HEK293T (cell line): ENCODE results near the gene PIP5K1B.

Experiments used
- CTCF ChIA-PET: fragments of 350-600 bp; formaldehyde crosslinking; extraction: SDS; loops from one replicate; lab custom pipeline; 2021; ENCODE audit warnings: antibody characterized with exemption, inconsistent platforms; lab: Yijun Ruan, JAX
- POLR2A ChIA-PET: fragments of 350-600 bp; formaldehyde crosslinking; extraction: SDS; loops from one replicate; lab custom pipeline; 2020; ENCODE audit warnings: antibody characterized with exemption, inconsistent platforms; lab: Yijun Ruan, JAX
- DNase-seq: peaks from one replicate; pipeline ENCODE4 v3.0.0; 2012; ENCODE audit warnings: mixed read lengths; ENCODE audit errors: extremely low spot score
- ARNT ChIP-seq: fragments of 450-650 bp; IDR thresholded peaks from 2 replicates; pipeline ENCODE4 v1.6.1; 2017; ENCODE audit warnings: mild to moderate bottlenecking
- BHLHE40 ChIP-seq: fragments of 450-650 bp; IDR thresholded peaks from 2 replicates; pipeline ENCODE4 v1.6.1; 2016; ENCODE audit warnings: mild to moderate bottlenecking, moderate library complexity, borderline replicate concordance
- CTBP1 ChIP-seq: fragments of 450-650 bp; IDR thresholded peaks from 2 replicates; pipeline ENCODE4 v1.6.1; 2016; ENCODE audit warnings: borderline replicate concordance
- ELF4 ChIP-seq: fragments of 450-650 bp; IDR thresholded peaks from 2 replicates; pipeline ENCODE4 v1.6.1; 2017; ENCODE audit warnings: antibody characterized with exemption
- FOXA1 ChIP-seq: fragments of 450-650 bp; IDR thresholded peaks from 2 replicates; pipeline ENCODE4 v1.6.1; 2016; ENCODE audit warnings: mild to moderate bottlenecking
- FOXK2 ChIP-seq: fragments of 450-650 bp; IDR thresholded peaks from 2 replicates; pipeline ENCODE4 v1.6.1; 2016; ENCODE audit warnings: mild to moderate bottlenecking
- FOXM1 ChIP-seq: fragments of 450-650 bp; IDR thresholded peaks from 2 replicates; pipeline ENCODE4 v1.6.1; 2017; ENCODE audit warnings: mild to moderate bottlenecking, borderline replicate concordance
- HDGF ChIP-seq: fragments of 450-650 bp; IDR thresholded peaks from 2 replicates; pipeline ENCODE4 v1.6.1; 2017; ENCODE audit warnings: antibody characterized with exemption, borderline replicate concordance
- L3MBTL2 ChIP-seq: fragments of 450-650 bp; conservative IDR thresholded peaks from 2 replicates; pipeline ENCODE4 v1.6.1; 2016; ENCODE audit warnings: mild to moderate bottlenecking
- LEF1 ChIP-seq: fragments of 450-650 bp; IDR thresholded peaks from 2 replicates; pipeline ENCODE4 v1.6.1; 2017; ENCODE audit warnings: mild to moderate bottlenecking, borderline replicate concordance
- NFRKB ChIP-seq: fragments of 450-650 bp; IDR thresholded peaks from 2 replicates; pipeline ENCODE4 v1.6.1; 2016; ENCODE audit warnings: mild to moderate bottlenecking, moderate library complexity
- SP1 ChIP-seq: fragments of 450-650 bp; IDR thresholded peaks from 2 replicates; pipeline ENCODE4 v1.6.1; 2017
- SUZ12 ChIP-seq: fragments of 450-650 bp; IDR thresholded peaks from 2 replicates; pipeline ENCODE4 v1.6.1; 2016; ENCODE audit warnings: mild to moderate bottlenecking
- TARDBP ChIP-seq: fragments of 450-650 bp; IDR thresholded peaks from 2 replicates; pipeline ENCODE4 v1.6.1; 2016
- ZNF384 ChIP-seq: fragments of 450-650 bp; IDR thresholded peaks from 2 replicates; pipeline ENCODE4 v1.6.1; 2016
- TF ChIP-seq, protein P1 (sequence below): fragments of 450-650 bp; IDR thresholded peaks from 2 replicates; pipeline ENCODE4 v1.6.1; 2016

The PIP5K1B gene

DNA sequence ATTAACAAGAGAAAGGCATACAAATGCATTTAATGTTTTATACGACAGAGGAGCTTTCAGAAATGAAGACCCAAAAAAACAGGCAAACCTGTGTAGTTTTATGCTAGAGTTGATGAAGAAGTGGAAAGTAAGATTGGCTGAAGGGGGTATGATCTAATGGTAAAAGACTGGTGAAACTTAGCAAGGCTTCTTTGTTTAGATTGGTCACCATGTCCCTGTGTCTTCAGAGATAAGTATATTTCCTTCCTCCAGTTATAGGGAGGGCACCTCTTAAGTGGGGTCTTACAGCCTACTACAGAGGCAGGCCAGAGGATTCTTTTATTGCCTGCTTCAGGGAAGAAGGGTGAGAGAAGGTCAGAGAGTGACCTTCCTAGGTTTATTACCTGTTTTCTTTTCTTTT, 252.4 kb downstream of the PIP5K1B start:
- POLR2A ChIA-PET = no interaction called here
- TF ChIP-seq, protein P1, sequence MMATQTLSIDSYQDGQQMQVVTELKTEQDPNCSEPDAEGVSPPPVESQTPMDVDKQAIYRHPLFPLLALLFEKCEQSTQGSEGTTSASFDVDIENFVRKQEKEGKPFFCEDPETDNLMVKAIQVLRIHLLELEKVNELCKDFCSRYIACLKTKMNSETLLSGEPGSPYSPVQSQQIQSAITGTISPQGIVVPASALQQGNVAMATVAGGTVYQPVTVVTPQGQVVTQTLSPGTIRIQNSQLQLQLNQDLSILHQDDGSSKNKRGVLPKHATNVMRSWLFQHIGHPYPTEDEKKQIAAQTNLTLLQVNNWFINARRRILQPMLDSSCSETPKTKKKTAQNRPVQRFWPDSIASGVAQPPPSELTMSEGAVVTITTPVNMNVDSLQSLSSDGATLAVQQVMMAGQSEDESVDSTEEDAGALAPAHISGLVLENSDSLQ = no peak
- TF ChIP-seq CTBP1 = no peak
- TF ChIP-seq ELF4 = no peak
- no peak for TF ChIP-seq FOXA1
- no peak for TF ChIP-seq BHLHE40
- TF ChIP-seq SP1 = no peak
- TF ChIP-seq NFRKB = no peak
- TF ChIP-seq LEF1 = no peak
- TF ChIP-seq L3MBTL2 = no peak
- no peak for TF ChIP-seq TARDBP
- no peak for TF ChIP-seq ARNT
- no peak for TF ChIP-seq FOXK2
- no peak for TF ChIP-seq SUZ12
- TF ChIP-seq HDGF = no peak
- TF ChIP-seq ZNF384 = no peak
- CTCF ChIA-PET = no interaction called here
- DNase-seq = no peak

DNA sequence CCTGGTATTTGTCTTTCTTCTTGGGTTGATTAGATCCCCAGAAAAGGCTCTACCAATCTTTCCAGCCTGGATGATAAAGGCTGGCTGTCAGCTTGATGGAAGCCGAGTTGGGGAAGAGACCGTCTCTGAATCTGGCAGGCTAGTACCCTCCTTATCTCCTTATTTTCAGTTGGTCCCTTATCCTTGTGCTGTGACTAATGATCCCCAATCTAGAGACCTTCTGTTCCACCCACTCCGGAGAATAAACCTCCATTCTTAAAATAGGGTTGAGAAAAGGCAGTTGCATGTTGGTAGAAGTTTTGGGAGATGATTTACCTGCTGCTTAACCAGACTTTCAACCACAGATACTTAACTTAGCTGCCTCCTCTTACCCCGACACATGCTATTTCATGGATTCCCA, 256.5 kb downstream of the PIP5K1B start:
- CTCF ChIA-PET = no interaction called here
- TF ChIP-seq HDGF (no peak), FOXK2 (no peak), CTBP1 (no peak), FOXM1 (no peak), ZNF384 (no peak), L3MBTL2 (no peak)
- TF ChIP-seq, protein P1 = no peak
- POLR2A ChIA-PET = no interaction called here

DNA sequence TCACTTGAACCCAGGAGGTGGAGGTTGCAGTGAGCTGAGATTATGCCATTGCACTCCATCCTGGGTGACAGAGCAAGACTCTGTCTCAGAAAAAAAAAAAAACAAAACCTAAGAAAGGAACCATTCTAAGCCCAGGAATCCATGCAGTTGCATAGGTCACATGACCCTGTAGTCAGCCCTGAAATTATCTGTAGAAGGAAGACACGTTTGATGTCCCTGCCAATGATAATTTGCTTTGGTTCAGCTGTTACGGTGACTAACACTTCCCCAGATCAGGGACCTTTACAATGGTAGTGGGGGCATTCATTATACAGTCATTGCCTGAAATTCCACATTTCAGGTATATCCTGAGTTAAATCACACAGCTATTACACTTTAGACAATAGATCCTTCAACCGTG, 258.4 kb downstream of the PIP5K1B start:
- ChIA-PET POLR2A (no interaction called here), CTCF (interaction anchor here (1.0 kb wide), 1 partner anchor 11 kb away, joined by 4 read pairs; no protein-coding TSS in a partner anchor)
- no peak for TF ChIP-seq SP1
- TF ChIP-seq FOXA1 = no peak
- TF ChIP-seq FOXK2 = no peak
- TF ChIP-seq LEF1 = no peak
- no peak for TF ChIP-seq TARDBP
- DNase-seq = no peak

More for the DNA sequence above, 256.5 kb downstream of the PIP5K1B start:
- no peak for DNase-seq

DNA sequence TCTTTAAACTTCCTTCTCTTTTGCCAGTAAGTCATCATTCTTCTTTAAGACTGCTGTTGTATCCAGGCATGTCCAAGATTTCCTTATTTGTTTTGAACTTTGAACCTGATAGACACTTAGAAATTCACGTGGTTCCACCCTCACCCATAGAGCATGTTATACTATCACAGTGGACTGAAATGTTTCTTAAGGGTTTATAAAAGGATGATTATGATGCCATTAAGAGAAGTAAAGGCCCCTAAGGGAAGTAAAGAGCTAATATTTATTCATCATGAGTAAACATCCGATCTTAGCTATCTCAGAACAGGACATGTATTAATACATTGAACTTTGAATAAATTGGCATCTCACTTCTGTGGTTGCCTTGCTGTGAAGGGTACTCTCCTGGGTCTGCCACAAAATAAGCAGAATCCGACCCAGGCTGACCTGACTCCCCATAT, 259.1 kb downstream of the PIP5K1B start:
- no peak for DNase-seq
- ChIA-PET CTCF (interaction anchor here (1.0 kb wide), 1 partner anchor 11 kb away, joined by 4 read pairs; no protein-coding TSS in a partner anchor), POLR2A (no interaction called here)
- no peak for TF ChIP-seq LEF1
- no peak for TF ChIP-seq NFRKB
- no peak for TF ChIP-seq SP1

DNA sequence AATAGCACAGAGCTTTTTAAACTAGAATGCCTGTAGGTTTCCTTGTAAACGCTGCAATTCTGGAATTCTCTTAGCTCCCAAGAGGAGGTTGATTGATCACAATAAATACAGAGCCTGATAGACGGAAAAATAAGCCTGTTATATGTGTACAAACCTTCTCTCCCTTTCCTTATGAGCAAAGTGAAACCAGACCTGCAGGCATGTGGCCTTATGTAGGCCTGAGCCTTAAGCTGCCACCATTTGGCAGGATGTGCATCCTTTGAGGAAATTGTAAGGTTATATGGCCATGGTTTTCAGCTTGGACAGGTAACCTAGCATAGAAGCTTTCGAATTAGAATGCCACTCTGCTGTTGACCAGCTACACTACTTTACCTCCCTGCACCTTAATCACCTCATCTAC, 259.7 kb downstream of the PIP5K1B start:
- DNase-seq = no peak
- TF ChIP-seq FOXK2 (no peak), CTBP1 (no peak)
- CTCF ChIA-PET = no interaction called here
- POLR2A ChIA-PET = no interaction called here

DNA sequence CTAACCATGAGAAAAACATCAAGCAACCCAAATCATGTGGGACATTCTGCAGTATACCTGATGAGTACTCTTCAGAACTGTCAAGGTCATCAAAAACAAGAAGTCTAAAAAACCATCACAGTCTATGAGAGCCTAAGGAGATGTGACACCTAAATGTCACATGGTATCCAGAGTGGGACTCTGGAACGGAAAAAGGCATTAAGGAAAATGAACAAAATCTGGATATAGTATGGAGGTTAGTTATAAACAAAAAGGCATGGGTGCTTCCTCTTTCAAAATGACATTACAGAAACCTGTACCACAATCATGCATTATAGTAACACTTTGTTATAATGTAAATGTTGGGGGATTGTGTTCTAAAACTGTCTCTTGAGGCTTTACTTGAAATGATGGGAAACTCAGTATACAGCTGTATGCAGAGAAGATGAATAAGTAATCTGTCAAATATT, 261.5 kb downstream of the PIP5K1B start:
- DNase-seq = no peak
- ChIA-PET CTCF (no interaction called here), POLR2A (no interaction called here)
- no peak for TF ChIP-seq CTBP1
- TF ChIP-seq, protein P1 = no peak
- TF ChIP-seq FOXM1 = no peak
- no peak for TF ChIP-seq L3MBTL2
- TF ChIP-seq TARDBP = no peak
- no peak for TF ChIP-seq ARNT
- no peak for TF ChIP-seq FOXK2
- no peak for TF ChIP-seq LEF1
- TF ChIP-seq NFRKB = no peak
- no peak for TF ChIP-seq SP1
- no peak for TF ChIP-seq SUZ12

DNA sequence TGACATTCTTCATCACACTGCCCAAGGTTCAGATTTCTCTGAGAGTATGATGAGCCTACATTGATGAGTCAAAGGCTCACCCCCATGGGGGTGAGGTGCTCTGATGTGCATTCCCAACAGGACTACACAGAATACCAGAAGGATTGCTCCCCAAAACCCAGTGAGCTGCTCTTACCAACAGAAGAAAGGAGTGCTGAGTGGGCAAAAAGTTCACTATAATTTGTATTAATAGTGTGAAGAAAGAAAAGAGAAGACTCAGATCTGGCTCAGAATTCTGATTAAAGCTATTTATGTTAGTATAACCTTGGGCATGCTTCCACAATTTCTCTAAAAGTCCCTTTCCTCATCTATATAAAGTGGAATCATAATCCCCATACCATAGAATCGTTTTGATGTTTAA, 262.8 kb downstream of the PIP5K1B start:
- ChIA-PET POLR2A (no interaction called here), CTCF (no interaction called here)
- no peak for TF ChIP-seq NFRKB
- TF ChIP-seq, protein P1 = no peak
- no peak for TF ChIP-seq SP1
- no peak for TF ChIP-seq SUZ12
- no peak for TF ChIP-seq FOXK2
- no peak for TF ChIP-seq L3MBTL2
- TF ChIP-seq LEF1 = no peak
- TF ChIP-seq FOXM1 = no peak
- no peak for TF ChIP-seq CTBP1
- TF ChIP-seq ELF4 = no peak
- TF ChIP-seq FOXA1 = no peak
- no peak for TF ChIP-seq ZNF384
- no peak for TF ChIP-seq BHLHE40
- TF ChIP-seq TARDBP = no peak
- TF ChIP-seq ARNT = no peak
- no peak for TF ChIP-seq HDGF
- DNase-seq = no peak
